Endothelial cell of umbilical vein (primary cell): Measurements from ENCODE around the gene OR4C6. TPM values are rescaled to one million over a fixed set of nuclear protein-coding genes. Genes with fewer than 3 reads are reported as not detected.

ENCODE experiments used
- BruUV-seq: library from RNA; stranded (reverse); fragments of 400-500 nt; replicated peaks from 2 replicates; lab custom pipeline; 2021; lab: Mats Ljungman, UMichigan
- CTCF ChIA-PET: fragments of 300-600, 350-600 bp; sonication (Branson Sonifier 250); formaldehyde crosslinking; loops from one replicate; lab custom pipeline; 2021; ENCODE audit warnings: antibody characterized with exemption, inconsistent platforms; lab: Charles Lee
- POLR2A ChIA-PET: fragments of 300-600, 350-600 bp; sonication (Branson Sonifier 250); formaldehyde crosslinking; loops from one replicate; lab custom pipeline; 2021; ENCODE audit warnings: antibody characterized with exemption, inconsistent platforms; lab: Charles Lee
- DNase-seq: peaks from one replicate; pipeline ENCODE4 v3.0.0-alpha.2; 2011; ENCODE audit warnings: low read depth, low spot score
- FAIRE-seq: peaks from 2 replicates; lab custom pipeline; 2011; peaks lifted over from hg19 to GRCh38; lab: Jason Lieb, UNC
- H2AFZ ChIP-seq: 2 replicates; pipeline ENCODE4 v1.6.0; 2012; ENCODE audit warnings: low read depth, low read length, control low read depth, inconsistent platforms
- H3K27ac ChIP-seq: 2 replicates; pipeline ENCODE4 v1.5.1; 2011; ENCODE audit warnings: low read depth, mild to moderate bottlenecking, control low read depth, low read length, moderate library complexity; ENCODE audit not compliant: insufficient read depth
- H3K27me3 ChIP-seq, 2 experiments: 2 replicates each; pipeline versions ENCODE4 v1.6.0 to v1.6.1; 2011; ENCODE audit warnings: low read length in 2 of 2, mixed read lengths in 1 of 2; ENCODE audit not compliant: control insufficient read depth in 2 of 2, insufficient read depth in 2 of 2
- H3K36me3 ChIP-seq, 2 experiments: 2 replicates in 1 of 2; 3 replicates in 1 of 2; pipeline ENCODE4 v1.5.1; 2011; ENCODE audit warnings: low read length in 2 of 2, mild to moderate bottlenecking in 1 of 2, moderate library complexity in 1 of 2; ENCODE audit not compliant: control insufficient read depth in 2 of 2, insufficient read depth in 2 of 2; ENCODE audit errors: extremely low read depth in 1 of 2
- H3K4me1 ChIP-seq: 3 replicates; pipeline ENCODE4 v1.5.1; 2011; ENCODE audit warnings: mild to moderate bottlenecking, low read length; ENCODE audit not compliant: control insufficient read depth, insufficient read depth; ENCODE audit errors: extremely low read depth
- H3K4me2 ChIP-seq: 2 replicates; pipeline ENCODE4 v1.6.1; 2011; ENCODE audit warnings: low read length, control low read depth, mixed read lengths; ENCODE audit not compliant: insufficient read depth
- H3K4me3 ChIP-seq, 3 experiments: fragments of 200-600 bp in 1 of 3; sonication (generic), shearing (Covaris generic) in 1 of 3; replicated peaks in 1 of 3; 2 replicates each; pipeline ENCODE4 v1.5.1; 2011 to 2016; ENCODE audit warnings: control low read depth in 3 of 3, low read length in 3 of 3, mild to moderate bottlenecking in 2 of 3, inconsistent platforms in 1 of 3, low read depth in 1 of 3, moderate library complexity in 1 of 3; ENCODE audit not compliant: insufficient read depth in 1 of 3
- H3K79me2 ChIP-seq: 2 replicates; pipeline ENCODE4 v1.6.0; 2012; ENCODE audit warnings: low read length, inconsistent platforms; ENCODE audit not compliant: control insufficient read depth, insufficient read depth
- H3K9ac ChIP-seq: replicated peaks from 2 replicates; pipeline ENCODE3; 2011; ENCODE audit warnings: low read length, control low read depth; ENCODE audit not compliant: insufficient read depth; ENCODE audit errors: extremely low read depth
- H3K9me1 ChIP-seq: replicated peaks from 3 replicates; pipeline ENCODE4 v1.6.0; 2011; ENCODE audit warnings: mild to moderate bottlenecking, low read length; ENCODE audit not compliant: control insufficient read depth, insufficient read depth; ENCODE audit errors: extremely low read depth
- H3K9me3 ChIP-seq: replicated peaks from 2 replicates; pipeline ENCODE4 v1.5.1; 2012; ENCODE audit warnings: low read length, inconsistent platforms; ENCODE audit not compliant: control insufficient read depth, insufficient read depth
- H4K20me1 ChIP-seq: replicated peaks from 2 replicates; pipeline ENCODE3; 2011; ENCODE audit warnings: mild to moderate bottlenecking, low read length; ENCODE audit not compliant: control insufficient read depth, insufficient read depth; ENCODE audit errors: extremely low read depth
- CTCF ChIP-seq, 2 donors: IDR thresholded peaks; 1 replicate in 1 of 2; 2 replicates in 1 of 2; pipeline ENCODE4 v1.5.1; 2011; ENCODE audit warnings: low read length in 2 of 2, mild to moderate bottlenecking in 2 of 2, moderate library complexity in 2 of 2, control low read depth in 1 of 2, inconsistent platforms in 1 of 2, low read depth in 1 of 2; ENCODE audit not compliant: insufficient read depth in 1 of 2; ENCODE audit errors: extremely low read depth in 1 of 2
- EZH2 ChIP-seq: IDR thresholded peaks from 2 replicates; pipeline ENCODE4 v1.6.1; 2012; ENCODE audit warnings: borderline replicate concordance, low read depth, mild to moderate bottlenecking, moderate library complexity, low read length, inconsistent platforms; ENCODE audit not compliant: severe bottlenecking
- FOS ChIP-seq: IDR thresholded peaks from 2 replicates; pipeline ENCODE4 v1.6.1; 2011; ENCODE audit warnings: mild to moderate bottlenecking, low read length, moderate library complexity, borderline replicate concordance; ENCODE audit not compliant: insufficient read depth
- GATA2 ChIP-seq: IDR thresholded peaks from 2 replicates; pipeline ENCODE4 v1.7.0; 2011; ENCODE audit warnings: low read depth, mild to moderate bottlenecking, moderate library complexity, mixed read lengths, low read length; ENCODE audit not compliant: insufficient read length, insufficient read depth
- JUN ChIP-seq: IDR thresholded peaks from 2 replicates; pipeline ENCODE4 v1.6.1; 2011; ENCODE audit warnings: borderline replicate concordance, low read depth; ENCODE audit not compliant: insufficient read length, insufficient read depth
- MAX ChIP-seq: IDR thresholded peaks from 2 replicates; pipeline ENCODE4 v1.6.1; 2011; ENCODE audit not compliant: insufficient read depth, insufficient read length
- MYC ChIP-seq: IDR thresholded peaks from one replicate; pipeline ENCODE4 v1.6.1; 2011; ENCODE audit warnings: mild to moderate bottlenecking, low read depth, low read length
- POLR2A ChIP-seq: IDR thresholded peaks from 2 replicates; pipeline ENCODE4 v1.6.1; 2012; ENCODE audit warnings: low read depth, mild to moderate bottlenecking, control low read depth, low read length
- POLR2AphosphoS5 ChIP-seq: IDR thresholded peaks from 2 replicates; pipeline ENCODE4 v1.6.1; 2012; ENCODE audit warnings: low read depth, mild to moderate bottlenecking, control low read depth, low read length, moderate library complexity; ENCODE audit not compliant: insufficient read depth
- dilution Hi-C: fragments of 300-500 bp; cut with MboI; formaldehyde crosslinking; loops from one replicate; pipeline ENCODE4 v1.15.0; 2019; ENCODE audit warnings: low sequenced_read_pairs; ENCODE audit not compliant: extremely low pct_ligation_motif_present
- intact Hi-C: fragments of 100-400 bp; cut with micrococcal nuclease; formaldehyde crosslinking; loops from one replicate; pipeline ENCODE4 v1.10.0; 2022
- polyA plus RNA-seq, 4 experiments: library from polyadenylated mRNA; depleted of rRNA in 3 of 4; stranded (reverse) in 3 of 4; unstranded in 1 of 4; fragments of >200 nt; gene quantifications; 2 replicates each; pipeline versions ENCODE4 v1.2.1 to v1.2.3, GENCODE V29; 2011 to 2012; ENCODE audit warnings: missing spikeins in 1 of 4
- total RNA-seq: library from RNA; stranded (reverse); gene quantifications from 2 replicates; pipeline ENCODE4 v1.2.3, GENCODE V29; 2021

The OR4C6 gene
- total and polyA plus RNA-seq, 2 donors (not counting 3 experiments of a cell fraction or from before 2014, with no cell fraction given) = not detected

GRCh38 chr11:55701429-55701828 is 39.4 kb downstream of the OR4C6 start:
- Histone ChIP-seq H3K27me3 (no peaks in the 10 kb centered on the region), H3K79me2 (no peaks in the 10 kb centered on the region), H3K9me1 (no peaks in the 10 kb centered on the region), H3K9ac (no peak overlapping the region), H2AFZ (no peak overlapping the region), H3K4me2 (no peak overlapping the region), H3K4me1 (no peaks in the 10 kb centered on the region), H4K20me1 (no peaks in the 10 kb centered on the region), H3K4me3 (no peak overlapping the region), H3K27ac (no peak overlapping the region), H3K9me3 (peaks cover 12% of the 10 kb centered on the region), H3K36me3 (no peaks in the 10 kb centered on the region)
- no TSS peak for BruUV-seq
- POLR2A ChIA-PET = no interaction called here
- TF ChIP-seq JUN (no peak), EZH2 (no peak), GATA2 (no peak), MYC (no peak), MAX (no peak), POLR2A (no peak), CTCF (IDR thresholded peaks at IDR 0.05; ENCODE audit: extremely low read depth in 1 of 2, insufficient read depth in 1 of 2, low read depth in 1 of 2, low read length in 2 of 2) (no peak), POLR2AphosphoS5 (no peak), FOS (no peak)
- intact Hi-C loops = no loop called here
- FAIRE-seq (no peak), DNase-seq (no peak)
- CTCF ChIA-PET = no interaction called here
- dilution Hi-C loops = no loop called here
